Smooth muscle cell (in vitro differentiated cells): ENCODE measurements around the gene SLC2A6. TPM values are rescaled to one million over a fixed set of nuclear protein-coding genes. Genes with fewer than 3 reads are reported as not detected.
A peak's percentile ranks its signal among the peaks of the same experiment; 100 is the strongest.

ENCODE experiments used
- DNase-seq: peaks from one replicate; lab custom pipeline; 2025; ENCODE audit not compliant: unreplicated experiment; lab: John Stamatoyannopoulos, UW
- H2AFZ ChIP-seq: fragments of 200-600 bp; sonication (generic); 2 replicates; pipeline ENCODE4 v1.6.0; 2016; ENCODE audit warnings: antibody characterized with exemption, low read depth, mild to moderate bottlenecking
- H3F3A ChIP-seq: fragments of 200-600 bp; sonication (generic); 2 replicates; pipeline ENCODE4 v1.6.0; 2017; ENCODE audit warnings: antibody characterized with exemption, low read depth
- H3K27ac ChIP-seq: fragments of 200-600 bp; sonication (generic); 2 replicates; pipeline ENCODE4 v1.5.1; 2016; ENCODE audit warnings: low read depth, mild to moderate bottlenecking
- H3K27me3 ChIP-seq: fragments of 200-600 bp; sonication (generic); 2 replicates; pipeline ENCODE4 v1.6.1; 2016; ENCODE audit warnings: low read depth, mild to moderate bottlenecking
- H3K36me3 ChIP-seq: fragments of 200-600 bp; sonication (generic); 2 replicates; pipeline ENCODE4 v1.5.1; 2016; ENCODE audit warnings: low read depth
- H3K4me1 ChIP-seq: fragments of 200-600 bp; sonication (generic); 2 replicates; pipeline ENCODE4 v1.5.1; 2016; ENCODE audit warnings: low read depth
- H3K4me2 ChIP-seq: fragments of 200-600 bp; sonication (generic); 2 replicates; pipeline ENCODE4 v1.6.0; 2016; ENCODE audit warnings: mild to moderate bottlenecking
- H3K4me3 ChIP-seq: fragments of 200-600 bp; sonication (generic); 2 replicates; pipeline ENCODE4 v1.5.1; 2016; ENCODE audit warnings: mild to moderate bottlenecking
- H3K79me2 ChIP-seq: fragments of 200-600 bp; sonication (generic); 2 replicates; pipeline ENCODE4 v1.6.0; 2016; ENCODE audit warnings: low read depth, mild to moderate bottlenecking
- H3K9ac ChIP-seq: fragments of 200-600 bp; sonication (generic); 2 replicates; pipeline ENCODE4 v1.6.0; 2016; ENCODE audit warnings: low read depth
- H3K9me3 ChIP-seq: fragments of 200-600 bp; sonication (generic); replicated peaks from 2 replicates; pipeline ENCODE4 v1.5.1; 2016; ENCODE audit warnings: low read depth
- H4K20me1 ChIP-seq: fragments of 200-600 bp; sonication (generic); 2 replicates; pipeline ENCODE4 v1.6.0; 2016; ENCODE audit warnings: low read depth
- WGBS: methylation state at CpG from one replicate; pipeline ENCODE4 v1.1.7; 2016; ENCODE audit warnings: low lambda C conversion rate; 5-methylcytosine and 5-hydroxymethylcytosine counted together
- polyA plus RNA-seq: library from polyadenylated mRNA; unstranded; fragments of >200 nt; fragmentation: Nextera tagmentation; extraction: Ambion mirVana; gene quantifications from 2 replicates; pipeline ENCODE4 v1.2.1, GENCODE V29; 2016
- total RNA-seq: library from RNA; depleted of rRNA; stranded (reverse); fragments of >200 nt; gene quantifications from 2 replicates; pipeline ENCODE4 v1.2.3, GENCODE V29; 2014
- TF ChIP-seq, protein P1 (sequence below): fragments of 200-600 bp; sonication (generic); IDR thresholded peaks from 2 replicates; pipeline ENCODE4 v1.5.1; 2017; ENCODE audit warnings: borderline replicate concordance, mild to moderate bottlenecking, antibody characterized with exemption; ENCODE audit not compliant: insufficient read depth, poor library complexity, severe bottlenecking

Gene SLC2A6
- total and polyA plus RNA-seq, 2 experiments from 2014 or later, result 13.8 to 21.0 TPM

DNA sequence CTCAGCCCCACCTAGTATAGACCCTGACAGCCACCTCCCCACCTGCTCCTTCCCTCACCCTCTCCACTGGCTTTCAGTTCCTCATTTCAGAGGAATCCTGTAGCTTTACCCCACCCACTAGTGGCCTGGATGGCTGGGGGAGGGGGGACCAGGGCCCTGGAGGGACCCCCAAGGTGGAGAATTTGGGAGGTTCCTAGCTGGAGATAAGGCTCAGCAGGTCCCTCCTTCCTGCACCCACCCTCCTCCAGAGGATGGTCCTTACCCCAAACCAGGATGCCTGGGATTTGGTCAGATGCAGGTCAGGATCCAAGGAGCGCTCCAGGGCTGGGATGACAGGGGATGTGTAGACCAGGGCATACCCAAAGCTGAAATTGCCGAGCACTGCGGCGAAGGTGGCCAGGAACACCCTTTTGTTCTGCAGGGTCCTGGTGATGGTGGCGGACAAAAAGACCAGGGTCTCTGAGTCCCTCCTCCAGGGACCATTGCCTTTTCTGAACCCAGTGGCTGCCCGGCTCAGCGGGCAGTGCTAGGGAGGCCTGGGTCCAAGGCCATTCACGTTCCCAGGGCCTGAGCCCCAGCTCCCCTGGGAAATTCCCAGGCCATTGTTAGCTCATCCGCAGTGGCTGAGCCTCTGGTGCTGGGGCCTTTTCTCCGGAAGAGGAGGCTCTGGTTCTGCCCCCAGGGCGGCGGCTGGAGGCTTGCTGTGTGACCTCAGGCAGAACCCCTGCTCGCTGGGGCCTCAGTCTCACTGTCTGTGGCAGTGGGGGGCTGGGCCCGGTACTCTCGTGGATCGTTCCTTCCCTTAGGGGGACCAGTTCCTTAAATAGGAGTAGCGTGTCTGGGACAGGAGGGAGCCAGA, 678 bp downstream of the SLC2A6 start:
- Histone ChIP-seq H3K79me2 (peaks cover 12% of the 10 kb centered on the region), H3K9ac (peak overlapping the region; percentile 95), H4K20me1 (peaks cover 15% of the 10 kb centered on the region), H3F3A (no peaks in the 10 kb centered on the region), H3K36me3 (no peaks in the 10 kb centered on the region), H3K27me3 (no peaks in the 10 kb centered on the region), H3K9me3 (no peaks in the 10 kb centered on the region), H3K4me1 (peaks cover 11% of the 10 kb centered on the region), H3K4me3 (peak overlapping the region; percentile 85), H2AFZ (peak overlapping the region; percentile 59), H3K4me2 (peak overlapping the region; percentile 100), H3K27ac (peak overlapping the region; percentile 87)
- TF ChIP-seq, protein P1, sequence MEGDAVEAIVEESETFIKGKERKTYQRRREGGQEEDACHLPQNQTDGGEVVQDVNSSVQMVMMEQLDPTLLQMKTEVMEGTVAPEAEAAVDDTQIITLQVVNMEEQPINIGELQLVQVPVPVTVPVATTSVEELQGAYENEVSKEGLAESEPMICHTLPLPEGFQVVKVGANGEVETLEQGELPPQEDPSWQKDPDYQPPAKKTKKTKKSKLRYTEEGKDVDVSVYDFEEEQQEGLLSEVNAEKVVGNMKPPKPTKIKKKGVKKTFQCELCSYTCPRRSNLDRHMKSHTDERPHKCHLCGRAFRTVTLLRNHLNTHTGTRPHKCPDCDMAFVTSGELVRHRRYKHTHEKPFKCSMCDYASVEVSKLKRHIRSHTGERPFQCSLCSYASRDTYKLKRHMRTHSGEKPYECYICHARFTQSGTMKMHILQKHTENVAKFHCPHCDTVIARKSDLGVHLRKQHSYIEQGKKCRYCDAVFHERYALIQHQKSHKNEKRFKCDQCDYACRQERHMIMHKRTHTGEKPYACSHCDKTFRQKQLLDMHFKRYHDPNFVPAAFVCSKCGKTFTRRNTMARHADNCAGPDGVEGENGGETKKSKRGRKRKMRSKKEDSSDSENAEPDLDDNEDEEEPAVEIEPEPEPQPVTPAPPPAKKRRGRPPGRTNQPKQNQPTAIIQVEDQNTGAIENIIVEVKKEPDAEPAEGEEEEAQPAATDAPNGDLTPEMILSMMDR, result no peak
- WGBS, result 23% methylated on average over 17 of the region's 17 CpGs
- DNase-seq, result peak; percentile 60

DNA sequence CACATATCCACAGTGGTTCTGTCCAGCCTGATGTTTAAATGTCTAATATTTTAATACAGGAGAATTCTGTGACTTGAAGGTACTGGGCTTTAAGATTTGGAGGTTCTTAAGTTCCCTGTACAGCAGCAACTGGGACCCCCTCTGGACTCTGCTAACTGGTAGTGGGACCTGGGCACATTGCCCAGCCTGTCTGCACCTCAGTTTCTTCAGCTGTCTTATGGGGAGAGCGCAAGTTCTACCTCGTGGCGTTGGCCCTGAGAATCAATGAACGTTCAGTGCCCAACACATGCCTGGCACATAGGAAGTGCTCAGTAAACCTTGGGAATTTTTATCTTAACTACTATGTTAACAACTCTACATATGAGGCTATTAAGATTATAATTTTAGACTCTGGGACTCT, 1.4 kb downstream of the SLC2A6 start:
- peaks cover 12% of the 10 kb centered on the region for H3K79me2 ChIP-seq
- H3K9ac ChIP-seq, result no peak overlapping the region
- no peak overlapping the region for H3K4me3 ChIP-seq
- H3K27ac ChIP-seq, result no peak overlapping the region
- TF ChIP-seq, protein P1, result no peak
- H2AFZ ChIP-seq, result no peak overlapping the region
- no peak for DNase-seq
- H3K4me2 ChIP-seq, result peak overlapping the region; percentile 100
- H3F3A ChIP-seq, result no peaks in the 10 kb centered on the region
- H3K4me1 ChIP-seq, result peaks cover 11% of the 10 kb centered on the region
- WGBS, result 93% methylated on average over 4 of the region's 4 CpGs
- H4K20me1 ChIP-seq, result peaks cover 15% of the 10 kb centered on the region
- no peaks in the 10 kb centered on the region for H3K9me3 ChIP-seq
- H3K27me3 ChIP-seq, result no peaks in the 10 kb centered on the region
- H3K36me3 ChIP-seq, result no peaks in the 10 kb centered on the region

DNA sequence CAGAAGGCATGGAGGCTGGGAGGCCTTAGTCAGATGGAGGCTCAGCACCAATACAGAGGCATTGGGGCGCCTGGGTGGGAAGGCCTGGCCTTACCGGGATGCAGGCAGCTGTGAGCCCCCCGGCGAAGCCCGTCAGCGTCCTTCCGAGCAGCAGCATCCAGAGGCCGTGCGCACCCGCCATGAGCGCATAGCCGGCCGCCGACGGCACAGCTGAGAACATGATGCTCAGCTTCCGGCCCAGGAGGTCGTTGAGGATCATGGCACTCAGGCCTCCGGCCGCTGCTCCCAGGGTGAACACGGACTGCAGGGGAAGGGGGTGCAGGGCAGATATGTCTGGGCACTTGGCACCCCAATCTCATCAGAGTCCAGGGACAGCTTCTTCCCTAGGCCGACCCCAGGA, 2.0 kb downstream of the SLC2A6 start:
- no peaks in the 10 kb centered on the region for H3K27me3 ChIP-seq
- peaks cover 12% of the 10 kb centered on the region for H3K79me2 ChIP-seq
- H3F3A ChIP-seq, result no peaks in the 10 kb centered on the region
- no peaks in the 10 kb centered on the region for H3K36me3 ChIP-seq
- no peak overlapping the region for H3K27ac ChIP-seq
- no peak overlapping the region for H3K9ac ChIP-seq
- WGBS, result 97% methylated on average over 21 of the region's 21 CpGs
- no peak overlapping the region for H2AFZ ChIP-seq
- H3K4me1 ChIP-seq, result peaks cover 11% of the 10 kb centered on the region
- peaks cover 15% of the 10 kb centered on the region for H4K20me1 ChIP-seq
- no peak for DNase-seq
- TF ChIP-seq, protein P1, result no peak
- H3K4me2 ChIP-seq, result peak overlapping the region; percentile 100
- no peaks in the 10 kb centered on the region for H3K9me3 ChIP-seq
- H3K4me3 ChIP-seq, result no peak overlapping the region
